GM19193 (cell line): Measurements from ENCODE around the gene MAGEA4.

Source experiments
- POLR2A ChIP-seq: IDR thresholded peaks from 4 replicates; pipeline ENCODE4 v1.6.1; 2011; ENCODE audit not compliant: insufficient read depth, insufficient read length; ENCODE audit errors: extremely low read depth

MAGEA4 gene

DNA sequence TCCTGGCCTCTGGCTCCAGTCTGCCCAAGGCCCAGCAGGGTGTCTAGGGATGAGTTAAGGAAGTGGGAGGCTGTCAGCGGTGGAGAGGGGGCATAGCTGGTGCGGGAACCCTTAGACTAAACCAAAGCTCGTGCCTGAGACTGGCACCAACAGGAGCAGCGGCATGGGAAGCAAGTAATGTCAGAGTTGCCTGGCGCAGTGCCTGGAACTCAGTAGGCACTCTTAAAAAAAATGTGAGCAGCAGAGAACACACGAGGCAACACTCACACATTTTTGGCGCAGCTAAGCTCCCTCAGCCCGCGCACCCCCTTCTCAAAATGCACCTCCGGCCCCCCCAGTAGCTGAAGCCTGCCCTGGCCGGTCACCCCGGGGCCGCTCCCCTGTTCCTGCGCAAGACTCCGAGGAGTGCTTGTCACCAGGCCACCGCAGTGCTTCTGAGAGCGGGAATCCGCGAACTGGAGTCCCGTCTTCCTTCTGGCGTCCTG, 61.2 kb downstream of the MAGEA4 start:
- no peak for TF ChIP-seq POLR2A
